Measurements from ENCODE around the gene TMEM30B.
A peak's percentile ranks its signal among the peaks of the same experiment; 100 is the strongest.

The TMEM30B gene

GRCh38 chr14:61258985-61259384 is 22.2 kb downstream of the TMEM30B start:
- no peak for TF ChIP-seq CTCF (conservative IDR thresholded peaks at IDR 0.05; ENCODE audit: low read length)
- DNase-seq (ENCODE audit: low read depth), result peak; percentile 52
- H3K4me3 ChIP-seq (ENCODE audit: low read length), result no peak overlapping the region

DNA sequence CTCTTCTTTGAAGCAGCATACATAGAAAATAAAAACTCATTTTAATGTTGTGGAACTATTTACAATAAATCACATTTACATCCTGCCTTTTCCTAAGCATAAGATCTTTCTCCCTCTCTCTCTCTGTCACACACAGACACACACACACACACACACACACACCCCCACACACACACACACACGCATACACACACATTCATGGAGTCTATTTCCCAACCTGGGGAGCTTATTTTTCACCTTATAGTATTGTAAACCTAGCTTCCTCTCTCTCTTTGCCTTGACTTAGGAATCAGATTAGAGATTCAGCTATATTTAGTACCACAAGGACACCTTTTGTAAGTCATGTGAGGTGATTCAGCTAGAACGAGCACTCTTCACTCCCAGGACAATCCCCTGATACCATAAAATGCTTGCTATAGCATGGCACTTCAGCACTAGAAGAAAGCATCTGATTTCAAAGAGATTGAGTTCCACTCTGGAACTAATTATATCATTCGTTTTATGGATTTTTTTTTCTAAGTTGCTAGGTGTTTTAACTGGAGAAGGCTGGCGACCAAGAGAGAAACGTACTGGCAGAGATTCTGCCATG is 23.6 kb downstream of the TMEM30B start:
- no peak for DNase-seq (ENCODE audit: low read depth)
- TF ChIP-seq CTCF (conservative IDR thresholded peaks at IDR 0.05; ENCODE audit: low read length), result no peak
- H3K4me3 ChIP-seq (ENCODE audit: low read length), result no peak overlapping the region

DNA sequence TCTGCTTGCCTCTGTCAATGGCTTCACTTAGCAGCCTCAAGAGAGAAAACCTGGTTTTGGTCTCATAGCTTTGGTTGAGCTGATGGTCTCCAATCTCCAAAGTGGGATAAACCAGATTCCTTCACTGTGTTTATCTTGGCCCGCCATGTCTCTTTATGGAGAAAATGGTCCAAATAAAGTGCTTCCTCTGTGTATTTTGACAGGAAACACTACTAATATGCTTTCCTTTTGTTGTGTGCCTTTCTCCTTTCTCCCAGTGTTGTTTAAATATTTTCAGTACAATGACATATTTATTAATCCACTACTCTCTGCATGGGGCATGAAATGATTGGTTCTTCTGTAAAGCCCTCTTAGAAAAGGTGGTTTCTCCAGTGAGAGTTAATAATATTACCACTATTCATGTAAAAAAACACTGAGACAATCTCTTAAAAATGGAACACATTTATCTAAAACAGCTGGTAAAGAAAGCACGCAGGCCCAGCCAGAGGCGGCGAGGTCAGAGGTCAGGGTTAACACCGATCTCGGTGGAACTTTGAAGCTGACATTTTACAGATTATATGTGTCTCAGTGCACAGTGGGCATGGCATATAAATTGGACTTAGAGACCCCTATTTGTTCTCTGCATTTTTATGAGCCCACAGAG is 24.2 kb downstream of the TMEM30B start:
- TF ChIP-seq CTCF (conservative IDR thresholded peaks at IDR 0.05; ENCODE audit: low read length), result no peak
- no peak overlapping the region for H3K4me3 ChIP-seq (ENCODE audit: low read length)
- no peak for DNase-seq (ENCODE audit: low read depth)

GRCh38 chr14:61255968-61256367 is 25.2 kb downstream of the TMEM30B start:
- no peak overlapping the region for H3K4me3 ChIP-seq (ENCODE audit: low read length)
- TF ChIP-seq CTCF (conservative IDR thresholded peaks at IDR 0.05; ENCODE audit: low read length), result no peak
- no peak for DNase-seq (ENCODE audit: low read depth)

- no peak for DNase-seq (ENCODE audit: low read depth)
- TF ChIP-seq CTCF (conservative IDR thresholded peaks at IDR 0.05; ENCODE audit: low read length), result no peak
- no peak overlapping the region for H3K4me3 ChIP-seq (ENCODE audit: low read length)
Observed at GRCh38 chr14:61254808-61255526, 26.2 kb downstream of the TMEM30B start.

DNA sequence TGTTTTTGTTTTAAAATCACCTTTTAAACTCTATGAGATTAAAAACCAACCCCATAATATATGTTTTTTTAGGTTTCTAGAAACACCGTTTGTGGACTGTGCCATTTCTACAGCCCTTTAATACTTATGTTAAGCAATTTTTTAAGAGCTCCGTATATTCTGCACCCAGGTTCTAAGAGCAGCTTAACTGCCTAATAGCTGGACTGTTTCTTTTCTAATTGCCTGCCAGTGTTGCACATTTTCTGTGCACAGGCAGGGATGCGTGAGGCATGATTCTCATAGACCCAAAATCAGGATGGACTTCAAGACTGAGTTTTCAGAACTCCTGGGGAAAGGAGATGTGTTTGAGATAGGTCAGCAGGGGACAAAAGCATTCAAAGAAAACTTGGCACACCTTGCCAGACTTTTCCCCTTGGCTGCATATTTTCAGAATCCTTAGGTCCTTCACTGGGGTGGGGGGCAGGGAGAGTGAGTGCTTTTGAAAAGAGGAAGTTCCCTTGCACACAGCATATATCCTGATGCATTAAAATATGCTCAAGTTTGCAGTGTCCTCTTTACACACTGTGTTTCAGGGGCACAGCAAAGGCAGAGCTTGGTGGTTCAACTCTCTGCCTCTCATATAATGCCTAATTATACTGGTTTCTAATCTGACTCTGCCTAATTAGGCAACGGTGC is 27.9 kb downstream of the TMEM30B start:
- DNase-seq (ENCODE audit: low read depth), result no peak
- no peak for TF ChIP-seq CTCF (conservative IDR thresholded peaks at IDR 0.05; ENCODE audit: low read length)
- H3K4me3 ChIP-seq (ENCODE audit: low read length), result no peak overlapping the region

All from AG10803 (cell line).